ENCODE results near the gene UBE3B.

DNA sequence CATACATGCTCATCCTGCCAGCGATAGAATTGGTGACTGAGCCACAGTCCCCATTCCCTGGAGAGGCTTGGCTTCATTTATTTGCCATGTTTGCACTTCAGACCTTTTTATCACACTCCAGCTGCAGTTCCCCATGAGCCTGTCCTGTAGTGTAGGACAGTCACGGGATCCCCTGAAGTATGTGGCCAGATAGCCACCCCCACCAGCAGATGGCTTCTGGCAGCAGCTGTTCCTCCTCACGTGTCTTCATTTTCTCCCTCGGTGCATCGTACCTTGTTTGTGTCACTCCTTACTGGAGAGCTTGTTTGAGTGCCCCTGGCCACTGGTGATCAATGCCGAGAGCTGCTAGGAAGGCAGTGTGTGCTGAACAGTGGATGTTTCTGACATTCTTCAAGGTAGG is 40.2 kb downstream of the UBE3B start:
- TF ChIP-seq CTCF (IDR thresholded peaks at IDR 0.05; ENCODE audit: insufficient read depth, low read length), result no peak
- TF ChIP-seq POLR2AphosphoS5 (IDR thresholded peaks at IDR 0.05; ENCODE audit: low read depth), result no peak
- TF ChIP-seq, protein P1, sequence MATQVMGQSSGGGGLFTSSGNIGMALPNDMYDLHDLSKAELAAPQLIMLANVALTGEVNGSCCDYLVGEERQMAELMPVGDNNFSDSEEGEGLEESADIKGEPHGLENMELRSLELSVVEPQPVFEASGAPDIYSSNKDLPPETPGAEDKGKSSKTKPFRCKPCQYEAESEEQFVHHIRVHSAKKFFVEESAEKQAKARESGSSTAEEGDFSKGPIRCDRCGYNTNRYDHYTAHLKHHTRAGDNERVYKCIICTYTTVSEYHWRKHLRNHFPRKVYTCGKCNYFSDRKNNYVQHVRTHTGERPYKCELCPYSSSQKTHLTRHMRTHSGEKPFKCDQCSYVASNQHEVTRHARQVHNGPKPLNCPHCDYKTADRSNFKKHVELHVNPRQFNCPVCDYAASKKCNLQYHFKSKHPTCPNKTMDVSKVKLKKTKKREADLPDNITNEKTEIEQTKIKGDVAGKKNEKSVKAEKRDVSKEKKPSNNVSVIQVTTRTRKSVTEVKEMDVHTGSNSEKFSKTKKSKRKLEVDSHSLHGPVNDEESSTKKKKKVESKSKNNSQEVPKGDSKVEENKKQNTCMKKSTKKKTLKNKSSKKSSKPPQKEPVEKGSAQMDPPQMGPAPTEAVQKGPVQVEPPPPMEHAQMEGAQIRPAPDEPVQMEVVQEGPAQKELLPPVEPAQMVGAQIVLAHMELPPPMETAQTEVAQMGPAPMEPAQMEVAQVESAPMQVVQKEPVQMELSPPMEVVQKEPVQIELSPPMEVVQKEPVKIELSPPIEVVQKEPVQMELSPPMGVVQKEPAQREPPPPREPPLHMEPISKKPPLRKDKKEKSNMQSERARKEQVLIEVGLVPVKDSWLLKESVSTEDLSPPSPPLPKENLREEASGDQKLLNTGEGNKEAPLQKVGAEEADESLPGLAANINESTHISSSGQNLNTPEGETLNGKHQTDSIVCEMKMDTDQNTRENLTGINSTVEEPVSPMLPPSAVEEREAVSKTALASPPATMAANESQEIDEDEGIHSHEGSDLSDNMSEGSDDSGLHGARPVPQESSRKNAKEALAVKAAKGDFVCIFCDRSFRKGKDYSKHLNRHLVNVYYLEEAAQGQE (IDR thresholded peaks at IDR 0.05; ENCODE audit: insufficient replicate concordance, low read depth), result no peak
